GM19438 (cell line): ENCODE data around the gene NDEL1.

Source experiments
- ATAC-seq: cut with Tn5 transposase; IDR thresholded peaks from one replicate; pipeline ENCODE4 v1.9.1; 2021; ENCODE audit warnings: low read depth; ENCODE audit not compliant: unreplicated experiment

Gene NDEL1

DNA sequence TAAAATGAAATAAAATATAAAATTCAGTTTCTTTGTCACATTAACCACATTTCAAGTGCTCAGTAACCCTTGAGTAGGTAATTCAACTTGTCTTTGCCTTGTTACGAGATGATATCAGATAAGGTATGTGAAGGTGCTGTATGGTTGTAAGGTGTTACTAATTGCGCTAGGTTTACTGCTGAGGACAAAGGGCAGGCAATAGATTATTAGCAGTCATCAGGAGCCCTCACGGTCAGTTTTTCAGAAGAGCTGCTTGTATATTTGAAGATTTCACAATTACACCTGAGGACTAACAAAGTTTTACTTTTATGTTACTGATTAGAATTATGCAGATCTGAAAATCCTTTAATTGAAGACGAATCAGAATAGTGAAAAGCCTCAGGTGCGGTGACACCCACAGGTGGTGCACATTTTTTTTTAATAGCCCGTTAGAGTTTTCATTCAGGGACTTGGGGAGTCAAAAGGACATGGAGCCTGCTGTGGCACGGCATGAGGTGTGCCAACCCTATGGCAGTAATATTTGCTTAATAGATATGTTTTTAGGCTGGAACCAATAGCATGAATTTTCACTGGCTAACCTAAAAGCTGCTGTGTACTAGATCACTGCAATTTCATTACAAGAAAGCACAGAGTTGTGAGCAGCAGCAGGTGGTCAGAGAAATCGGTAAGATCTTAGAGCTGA is 16.4 kb downstream of the NDEL1 start:
- ATAC-seq, result no peak

DNA sequence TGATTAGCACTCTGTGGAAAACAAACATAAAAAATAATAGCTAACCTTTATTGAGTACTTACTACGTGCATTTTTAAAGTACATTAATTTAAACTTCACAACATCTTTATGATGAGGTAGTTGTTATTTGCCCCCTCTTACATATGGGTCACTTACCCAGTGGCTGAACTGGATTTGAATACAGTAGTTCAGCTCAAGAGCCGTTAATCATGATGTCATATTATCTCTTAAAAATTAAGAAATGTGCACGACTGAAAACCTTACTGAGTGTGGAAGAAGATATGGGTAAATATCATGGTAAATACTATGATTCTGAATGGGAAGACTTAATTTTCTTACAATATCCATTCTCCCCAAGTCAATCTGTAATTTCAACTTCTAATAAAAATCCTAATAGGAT is 17.6 kb downstream of the NDEL1 start:
- ATAC-seq, result no peak

DNA sequence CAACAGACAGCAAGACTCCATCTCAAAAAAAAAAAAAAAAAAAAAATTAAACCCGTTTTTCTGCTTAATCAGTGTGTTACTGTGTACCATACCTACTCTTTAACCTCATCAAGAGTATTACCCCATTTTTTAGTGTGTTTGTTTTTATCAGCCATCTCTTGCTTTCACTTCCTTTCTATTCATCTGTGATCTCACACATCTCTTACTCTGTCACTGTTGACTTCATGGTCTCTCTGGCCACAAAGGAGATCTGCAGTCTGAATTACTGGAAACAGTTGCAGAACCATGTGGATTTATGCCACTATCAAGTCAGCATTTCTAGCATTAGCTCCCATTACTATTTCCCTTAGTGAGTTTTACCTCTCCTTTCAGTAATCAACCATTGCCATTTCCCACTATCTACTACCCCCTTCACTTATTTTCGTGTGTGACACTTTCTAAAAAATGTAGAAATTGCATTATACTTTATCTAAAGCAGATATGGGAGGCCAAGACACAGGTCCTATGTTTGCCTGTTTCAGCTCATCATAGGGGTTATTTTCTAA is 20.1 kb downstream of the NDEL1 start:
- no peak for ATAC-seq

- ATAC-seq, result no peak
Measured at GRCh38 chr17:8458128-8458527, 22.4 kb downstream of the NDEL1 start.

GRCh38 chr17:8459107-8459506 is 23.4 kb downstream of the NDEL1 start:
- no peak for ATAC-seq

DNA sequence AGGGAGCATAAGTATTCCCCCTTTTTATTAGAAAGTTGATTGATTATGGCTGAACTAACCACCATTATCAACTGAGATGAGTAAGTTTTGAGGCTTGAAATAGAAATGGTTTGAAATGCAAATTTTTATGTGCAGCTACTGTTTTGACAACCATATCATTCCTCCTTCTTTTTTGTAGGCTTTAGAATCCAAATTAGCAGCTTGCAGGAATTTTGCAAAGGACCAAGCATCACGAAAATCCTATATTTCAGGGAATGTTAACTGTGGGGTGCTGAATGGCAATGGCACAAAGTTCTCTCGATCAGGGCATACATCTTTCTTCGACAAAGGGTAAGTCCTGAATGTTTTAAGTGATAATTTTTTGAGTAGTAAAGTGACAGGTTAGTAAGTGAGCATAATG is 24.1 kb downstream of the NDEL1 start:
- no peak for ATAC-seq

GRCh38 chr17:8462564-8462963 is 26.9 kb downstream of the NDEL1 start:
- ATAC-seq, result no peak

DNA sequence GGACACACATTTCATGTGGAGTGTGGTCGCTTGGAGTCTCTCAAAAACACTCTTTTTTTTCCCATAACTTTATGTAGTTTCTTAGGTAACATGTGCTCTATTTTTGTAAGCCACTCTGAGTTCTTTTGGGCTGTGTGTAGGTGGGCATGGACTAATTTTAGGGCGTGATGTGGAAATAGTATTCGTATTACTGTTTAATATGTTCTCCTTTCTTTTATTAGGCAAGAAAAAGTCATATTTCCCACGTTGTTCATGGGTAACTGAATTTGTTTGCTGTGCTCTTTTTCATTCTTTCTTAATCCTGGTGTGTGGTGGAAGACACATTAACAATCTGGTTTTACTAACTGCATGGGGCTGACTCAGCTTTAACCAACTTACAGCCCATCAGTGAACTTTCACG is 27.4 kb downstream of the NDEL1 start:
- ATAC-seq, result no peak

- ATAC-seq, result no peak
Measured at GRCh38 chr17:8464941-8465340, 29.3 kb downstream of the NDEL1 start.

- no peak for ATAC-seq
Measured at GRCh38 chr17:8465356-8465755, 29.7 kb downstream of the NDEL1 start.

DNA sequence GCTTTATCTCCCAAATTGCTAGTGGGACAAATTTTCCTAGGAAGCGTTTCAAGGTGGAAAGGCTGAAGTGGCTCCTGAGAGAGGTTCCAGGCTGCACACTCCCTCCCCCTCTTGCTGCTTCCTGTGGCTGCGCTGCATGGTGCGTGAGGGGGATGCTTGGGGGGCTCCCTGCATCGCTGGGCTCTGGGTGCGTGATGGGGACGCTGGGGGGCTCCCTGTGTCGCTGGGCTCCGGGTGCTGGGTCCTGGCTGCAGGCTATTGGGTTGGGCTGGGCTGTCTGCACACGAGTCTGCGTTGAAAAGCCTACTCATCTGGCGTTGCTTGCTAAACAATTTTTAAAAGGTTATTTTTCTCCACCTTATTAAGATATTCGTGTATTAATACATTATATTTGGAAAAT is 30.1 kb downstream of the NDEL1 start:
- no peak for ATAC-seq

GRCh38 chr17:8466456-8466855 is 30.8 kb downstream of the NDEL1 start:
- no peak for ATAC-seq

DNA sequence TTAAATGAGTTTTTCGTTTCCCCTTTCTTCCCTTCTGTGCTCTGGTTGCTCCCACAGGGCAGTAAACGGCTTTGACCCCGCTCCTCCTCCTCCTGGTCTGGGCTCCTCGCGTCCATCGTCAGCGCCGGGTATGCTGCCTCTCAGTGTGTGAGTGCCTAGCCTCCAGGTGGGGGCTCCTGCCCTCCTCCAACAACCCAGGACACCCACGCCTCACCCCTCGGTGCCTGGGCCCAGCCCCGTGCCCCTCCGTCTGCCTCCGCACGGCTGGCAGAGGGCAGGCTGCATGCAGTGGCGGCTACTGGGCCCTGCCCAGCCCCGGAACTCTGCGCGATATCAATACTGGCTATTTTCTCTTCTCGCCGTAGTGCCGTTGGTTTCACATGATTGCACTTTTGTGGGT is 31.2 kb downstream of the NDEL1 start:
- no peak for ATAC-seq

- ATAC-seq, result no peak
Measured at GRCh38 chr17:8467527-8467926, 31.8 kb downstream of the NDEL1 start.

DNA sequence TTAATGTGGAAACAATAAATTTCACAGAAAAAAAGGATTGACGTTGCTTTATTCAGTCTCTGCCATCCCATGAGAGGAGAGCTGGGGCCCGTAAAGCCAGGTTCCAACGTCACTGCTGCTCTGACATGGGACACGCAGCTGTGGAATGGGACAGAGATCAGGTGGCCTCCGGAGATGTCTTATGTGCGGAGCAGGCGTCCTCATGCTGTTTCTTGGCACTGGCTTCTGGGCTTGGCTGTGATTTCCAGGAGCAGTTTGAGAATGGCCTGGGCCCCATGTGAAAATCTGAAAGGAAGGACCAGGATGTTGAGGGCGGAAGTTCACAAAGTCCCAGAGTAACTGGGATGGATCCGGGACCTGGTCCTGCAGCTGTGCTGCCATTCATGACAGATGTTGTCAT is 32.4 kb downstream of the NDEL1 start:
- no peak for ATAC-seq

DNA sequence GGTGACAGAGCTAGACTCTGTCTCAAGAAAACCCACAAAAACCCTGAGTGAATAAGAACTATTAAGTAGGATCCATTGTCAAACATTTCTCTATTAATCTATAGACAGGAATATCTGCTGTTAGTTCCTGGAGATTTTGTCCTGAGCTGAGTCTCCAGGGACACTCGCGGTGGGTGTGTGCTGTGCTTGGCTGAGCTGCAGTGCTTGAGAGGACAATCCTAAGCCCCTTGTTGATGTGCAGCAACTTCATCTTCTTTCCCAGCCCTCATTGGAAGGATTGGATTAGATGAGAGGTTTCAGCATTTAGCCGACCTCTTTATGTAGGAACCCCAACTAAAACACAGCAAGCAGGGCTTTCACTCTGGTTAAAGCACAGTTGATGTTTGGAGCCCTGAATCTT is 33.3 kb downstream of the NDEL1 start:
- ATAC-seq, result no peak

- no peak for ATAC-seq
Measured at GRCh38 chr17:8469964-8470363, 34.3 kb downstream of the NDEL1 start.

- ATAC-seq, result no peak
Measured at GRCh38 chr17:8470447-8471047, 34.9 kb downstream of the NDEL1 start.

DNA sequence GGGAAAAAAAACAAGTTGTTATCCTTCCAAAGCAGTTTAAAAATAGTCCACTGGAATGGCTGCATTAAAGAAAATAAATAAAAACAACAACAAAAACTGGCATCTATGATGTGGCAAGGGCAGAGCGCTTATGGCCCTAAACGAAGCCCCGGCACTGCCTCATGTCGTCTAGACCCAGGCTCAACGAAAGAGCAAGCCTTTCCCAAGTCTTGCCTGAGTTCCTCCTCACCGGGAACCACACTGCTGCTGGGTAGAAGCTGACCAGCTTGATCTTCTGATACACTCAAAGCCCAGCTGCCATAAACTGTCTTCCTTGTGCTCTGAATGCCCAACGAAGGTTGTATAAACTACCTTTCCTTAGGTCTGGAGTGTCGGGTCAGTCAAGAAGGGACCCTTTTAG is 37.0 kb downstream of the NDEL1 start:
- ATAC-seq, result no peak

DNA sequence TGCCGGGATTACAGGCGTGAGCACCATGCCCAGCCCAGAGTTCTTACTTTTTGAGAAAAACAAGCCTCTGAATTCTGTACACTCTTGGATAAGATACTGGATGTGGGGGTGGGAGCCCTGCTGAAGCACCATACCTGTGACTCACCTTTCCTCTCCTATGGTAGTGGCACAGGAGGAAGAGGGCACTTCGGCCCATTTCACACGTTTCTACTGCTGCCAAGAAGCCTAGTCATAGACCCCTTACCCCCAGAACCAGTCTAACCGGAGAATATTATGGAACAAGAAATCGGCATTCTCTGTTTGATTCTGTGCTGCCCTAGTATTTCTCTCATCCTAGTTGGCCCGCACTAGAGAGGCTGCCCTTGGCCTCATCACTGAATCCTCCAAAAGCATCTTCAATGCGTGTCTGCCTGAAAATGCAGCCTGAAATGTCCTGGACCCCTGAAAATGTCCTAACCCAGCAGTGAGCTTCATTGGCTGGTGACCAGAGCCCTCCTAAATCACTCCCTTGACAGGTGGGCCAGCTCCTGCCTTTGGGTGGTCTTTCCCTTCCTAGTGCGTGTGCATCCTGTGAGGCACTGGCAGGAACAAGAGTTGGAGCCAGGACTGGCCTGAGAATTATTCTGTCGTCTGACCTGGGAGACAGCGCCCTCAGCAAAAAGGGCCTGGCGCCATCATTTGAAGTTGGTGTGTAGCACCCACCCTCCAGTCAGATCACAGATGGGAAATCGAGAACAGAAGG is 37.9 kb downstream of the NDEL1 start:
- no peak for ATAC-seq

- no peak for ATAC-seq
Measured at GRCh38 chr17:8474826-8475225, 39.1 kb downstream of the NDEL1 start.

- ATAC-seq, result no peak
Measured at GRCh38 chr17:8475227-8475626, 39.5 kb downstream of the NDEL1 start.
